ENCODE measurements around the gene COL12A1.
A peak's percentile ranks its signal among the peaks of the same experiment; 100 is the strongest.

- TF ChIP-seq POLR2A (IDR thresholded peaks at IDR 0.05) (no peak), CTCF (IDR thresholded peaks at IDR 0.05) (no peak), EP300 (IDR thresholded peaks at IDR 0.05) (peak in 1 of 2 donors; percentile 15)
Observed at GRCh38 chr6:75143191-75143590, 62.7 kb downstream of the COL12A1 start.

Measured in tibial nerve (tissue), 4 donors.